GM12874 (cell line): Measurements from ENCODE around the gene BRD3.

Experiments used
- CTCF ChIP-seq: IDR thresholded peaks from 2 replicates; pipeline ENCODE4 v1.5.1; 2011; ENCODE audit warnings: low read depth, mild to moderate bottlenecking, control low read depth, low read length, moderate library complexity; ENCODE audit not compliant: insufficient read depth

The BRD3 gene

GRCh38 chr9:134010310-134011173, 57.3 kb downstream of the BRD3 start:
- no peak for TF ChIP-seq CTCF

- TF ChIP-seq CTCF = no peak
Measured at GRCh38 chr9:134007571-134007970, 60.3 kb downstream of the BRD3 start.

- TF ChIP-seq CTCF = no peak
Measured at GRCh38 chr9:134007150-134007549, 60.7 kb downstream of the BRD3 start.

- TF ChIP-seq CTCF = no peak
Measured at GRCh38 chr9:134005381-134005780, 62.4 kb downstream of the BRD3 start.

- TF ChIP-seq CTCF = no peak
Measured at GRCh38 chr9:134004881-134005280, 62.9 kb downstream of the BRD3 start.

- TF ChIP-seq CTCF = no peak
Measured at GRCh38 chr9:134004131-134004873, 63.5 kb downstream of the BRD3 start.

GRCh38 chr9:134003237-134003636, 64.6 kb downstream of the BRD3 start:
- TF ChIP-seq CTCF = no peak
